ENCODE measurements around the gene PDE1A. TPM values are rescaled to one million over a fixed set of nuclear protein-coding genes. Genes with fewer than 3 reads are reported as not detected.

The PDE1A gene
- total RNA-seq, 4 donors from 2014 or later = 2.3 to 8.1 (median 2.9) TPM

GRCh38 chr2:182426082-182426917, 536 bp downstream of the PDE1A start:
- no peaks in the 10 kb centered on the region for H3K4me1 ChIP-seq
- H3K27me3 ChIP-seq = no peaks in the 10 kb centered on the region
- H3K4me3 ChIP-seq = peak overlapping the region; percentile 17
- H3K36me3 ChIP-seq = no peaks in the 10 kb centered on the region
- no peak overlapping the region for H3K27ac ChIP-seq
- TF ChIP-seq EP300 (IDR thresholded peaks at IDR 0.05) (no peak), POLR2AphosphoS5 (IDR thresholded peaks at IDR 0.05) (no peak), POLR2A (IDR thresholded peaks at IDR 0.05) (no peak)
- TF ChIP-seq, protein P1, sequence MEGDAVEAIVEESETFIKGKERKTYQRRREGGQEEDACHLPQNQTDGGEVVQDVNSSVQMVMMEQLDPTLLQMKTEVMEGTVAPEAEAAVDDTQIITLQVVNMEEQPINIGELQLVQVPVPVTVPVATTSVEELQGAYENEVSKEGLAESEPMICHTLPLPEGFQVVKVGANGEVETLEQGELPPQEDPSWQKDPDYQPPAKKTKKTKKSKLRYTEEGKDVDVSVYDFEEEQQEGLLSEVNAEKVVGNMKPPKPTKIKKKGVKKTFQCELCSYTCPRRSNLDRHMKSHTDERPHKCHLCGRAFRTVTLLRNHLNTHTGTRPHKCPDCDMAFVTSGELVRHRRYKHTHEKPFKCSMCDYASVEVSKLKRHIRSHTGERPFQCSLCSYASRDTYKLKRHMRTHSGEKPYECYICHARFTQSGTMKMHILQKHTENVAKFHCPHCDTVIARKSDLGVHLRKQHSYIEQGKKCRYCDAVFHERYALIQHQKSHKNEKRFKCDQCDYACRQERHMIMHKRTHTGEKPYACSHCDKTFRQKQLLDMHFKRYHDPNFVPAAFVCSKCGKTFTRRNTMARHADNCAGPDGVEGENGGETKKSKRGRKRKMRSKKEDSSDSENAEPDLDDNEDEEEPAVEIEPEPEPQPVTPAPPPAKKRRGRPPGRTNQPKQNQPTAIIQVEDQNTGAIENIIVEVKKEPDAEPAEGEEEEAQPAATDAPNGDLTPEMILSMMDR (IDR thresholded peaks at IDR 0.05) = no peak
- H3K9me3 ChIP-seq = no peaks in the 10 kb centered on the region
- WGBS = 40% methylated on average over 8 of the region's 8 CpGs
- DNase-seq (ENCODE audit: low spot score in 2 of 2) = no peak

GRCh38 chr2:182422864-182423263, 4.0 kb downstream of the PDE1A start:
- no peak for DNase-seq (ENCODE audit: low spot score in 2 of 2)
- no peaks in the 10 kb centered on the region for H3K9me3 ChIP-seq
- no peaks in the 10 kb centered on the region for H3K4me1 ChIP-seq
- TF ChIP-seq EP300 (IDR thresholded peaks at IDR 0.05) = no peak
- TF ChIP-seq, protein P1 (IDR thresholded peaks at IDR 0.05) = no peak
- no peak overlapping the region for H3K27ac ChIP-seq
- H3K36me3 ChIP-seq = no peaks in the 10 kb centered on the region
- H3K4me3 ChIP-seq = no peak overlapping the region
- H3K27me3 ChIP-seq = no peaks in the 10 kb centered on the region
- 67% methylated on average over 3 of the region's 3 CpGs for WGBS

DNA sequence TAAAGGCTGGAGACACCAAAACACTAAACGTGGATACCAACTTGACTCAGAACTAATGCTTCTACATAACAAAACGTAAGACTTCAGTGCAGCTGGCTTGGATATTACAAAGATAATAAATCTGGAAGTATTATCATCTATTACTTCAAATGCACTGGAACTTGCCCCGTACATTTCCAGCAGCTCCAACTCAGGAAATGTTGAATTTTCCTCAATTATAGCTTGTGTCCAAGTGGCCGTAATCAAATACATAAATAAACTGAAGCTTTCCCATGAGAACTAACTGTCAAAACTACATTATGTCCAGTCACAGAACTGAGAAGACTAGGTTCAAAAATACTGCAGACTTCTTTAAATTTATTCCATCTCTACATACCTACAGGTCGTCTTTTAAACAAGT, 6.2 kb downstream of the PDE1A start:
- H3K36me3 ChIP-seq = no peaks in the 10 kb centered on the region
- TF ChIP-seq, protein P1 (IDR thresholded peaks at IDR 0.05) = no peak
- no peak for TF ChIP-seq EP300 (IDR thresholded peaks at IDR 0.05)
- TF ChIP-seq POLR2A (IDR thresholded peaks at IDR 0.05) = no peak
- TF ChIP-seq POLR2AphosphoS5 (IDR thresholded peaks at IDR 0.05) = no peak
- H3K9me3 ChIP-seq = no peaks in the 10 kb centered on the region
- no peak overlapping the region for H3K27ac ChIP-seq
- WGBS = 65% methylated on average over 5 of the region's 5 CpGs
- H3K27me3 ChIP-seq = no peaks in the 10 kb centered on the region
- DNase-seq (ENCODE audit: low spot score in 2 of 2) = no peak
- H3K4me1 ChIP-seq = no peaks in the 10 kb centered on the region
- no peak overlapping the region for H3K4me3 ChIP-seq

DNA sequence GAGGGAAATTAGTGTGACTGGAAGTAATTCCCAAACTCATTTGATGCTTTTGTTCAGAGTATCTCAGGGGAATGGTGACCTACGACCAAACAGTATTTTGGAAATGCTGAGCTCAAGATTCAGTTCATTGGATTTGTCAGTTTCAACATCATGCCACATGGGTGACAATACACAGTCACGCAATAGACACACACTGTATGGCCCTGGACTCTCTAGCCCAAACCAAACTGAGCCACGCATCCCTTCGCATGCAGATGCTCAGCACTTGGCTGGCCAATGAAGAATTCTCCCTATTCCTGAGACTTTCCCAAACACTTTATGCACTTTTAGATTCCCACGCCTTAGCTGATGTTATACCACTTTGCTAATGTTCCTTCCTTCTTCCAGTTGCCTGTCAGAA, 10.0 kb downstream of the PDE1A start:
- 85% methylated on average over 5 of the region's 5 CpGs for WGBS
- no peak overlapping the region for H3K27ac ChIP-seq
- no peak for DNase-seq (ENCODE audit: low spot score in 2 of 2)

DNA sequence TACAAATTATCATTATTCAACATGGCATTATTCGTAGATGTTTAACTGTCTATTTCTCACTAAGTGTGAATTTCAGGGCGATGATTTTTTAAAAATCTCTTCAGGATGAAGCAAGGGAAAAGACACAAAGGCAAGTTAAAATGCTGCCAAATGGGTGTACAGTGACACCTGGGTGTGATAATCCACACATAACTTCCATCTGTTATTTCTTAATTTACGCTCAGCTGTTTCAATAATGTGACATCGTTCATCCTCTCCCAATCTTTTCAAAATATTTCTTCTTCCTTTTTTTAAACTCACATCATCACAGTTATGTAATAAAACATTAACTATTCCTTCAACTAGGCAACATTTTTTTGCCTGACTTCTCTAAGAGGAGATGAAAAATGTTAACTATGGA, 10.6 kb downstream of the PDE1A start:
- H3K27ac ChIP-seq = no peak overlapping the region
- no peaks in the 10 kb centered on the region for H3K9me3 ChIP-seq
- H3K27me3 ChIP-seq = no peaks in the 10 kb centered on the region
- no peak overlapping the region for H3K4me3 ChIP-seq
- H3K36me3 ChIP-seq = no peaks in the 10 kb centered on the region
- DNase-seq (ENCODE audit: low spot score in 2 of 2) = no peak
- 78% methylated on average over 4 of the region's 4 CpGs for WGBS
- H3K4me1 ChIP-seq = no peaks in the 10 kb centered on the region
- TF ChIP-seq POLR2A (IDR thresholded peaks at IDR 0.05) = no peak
- no peak for TF ChIP-seq POLR2AphosphoS5 (IDR thresholded peaks at IDR 0.05)
- TF ChIP-seq, protein P1 (IDR thresholded peaks at IDR 0.05) = no peak
- TF ChIP-seq EP300 (IDR thresholded peaks at IDR 0.05) = no peak

More for the DNA sequence above, 10.0 kb downstream of the PDE1A start:
- TF ChIP-seq, protein P1 (IDR thresholded peaks at IDR 0.05) = no peak
- TF ChIP-seq POLR2AphosphoS5 (IDR thresholded peaks at IDR 0.05) = no peak
- no peak for TF ChIP-seq POLR2A (IDR thresholded peaks at IDR 0.05)
- TF ChIP-seq EP300 (IDR thresholded peaks at IDR 0.05) = no peak
- no peaks in the 10 kb centered on the region for H3K36me3 ChIP-seq
- no peaks in the 10 kb centered on the region for H3K9me3 ChIP-seq
- no peaks in the 10 kb centered on the region for H3K4me1 ChIP-seq
- no peak overlapping the region for H3K4me3 ChIP-seq
- H3K27me3 ChIP-seq = no peaks in the 10 kb centered on the region

Measured in suprapubic skin (tissue), 4 donors.